GM19239 (cell line): ENCODE results near the gene CDH13.

Experiments
- DNase-seq: peaks from one replicate; pipeline ENCODE4 v3.0.0; 2011; ENCODE audit warnings: low spot score; ENCODE audit not compliant: insufficient read length
- FAIRE-seq: peaks from 2 replicates; lab custom pipeline; 2011; peaks lifted over from hg19 to GRCh38; lab: Jason Lieb, UNC

CDH13 gene

DNA sequence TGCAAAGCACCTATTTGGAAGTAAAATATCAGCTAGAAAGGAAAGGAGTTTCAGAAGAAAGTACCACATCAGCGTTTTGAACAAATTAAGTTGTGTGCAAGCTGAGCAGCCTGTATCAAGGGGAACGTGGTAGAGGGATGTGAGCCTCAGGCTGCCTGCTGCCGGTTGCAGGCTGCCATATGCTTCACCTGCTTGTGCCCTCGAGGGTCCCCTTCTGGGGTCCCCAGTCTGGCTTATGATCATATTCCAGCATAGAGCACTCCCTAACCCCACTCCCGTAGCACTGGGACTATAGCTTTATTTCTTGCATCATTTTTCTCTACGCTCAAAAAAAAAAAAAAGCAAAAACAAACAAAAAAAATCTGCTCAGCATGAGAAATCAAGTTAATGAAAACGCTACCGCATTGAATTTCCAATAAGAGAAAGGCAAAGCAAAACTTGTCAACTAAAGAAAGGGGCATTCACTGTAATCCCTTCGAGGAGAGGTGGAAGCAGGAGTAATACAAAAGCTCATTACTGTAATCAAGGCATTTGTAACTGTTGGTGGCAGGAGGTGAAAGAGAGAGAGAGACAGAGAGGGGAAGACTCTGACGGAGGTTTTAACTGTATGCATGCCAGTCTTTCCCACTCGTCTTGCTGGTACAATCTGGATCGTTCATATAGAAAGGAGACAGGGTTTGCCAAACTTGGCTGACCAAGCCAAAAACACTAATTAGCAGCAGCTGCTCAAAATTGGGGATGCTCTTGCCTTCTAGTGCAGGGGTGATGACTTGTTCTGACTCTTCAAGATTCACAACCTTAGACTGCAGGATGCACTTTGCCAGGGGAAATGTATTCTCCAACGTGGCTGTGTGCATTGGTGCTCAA, 922.8 kb downstream of the CDH13 start:
- DNase-seq: no peak
- FAIRE-seq: no peak

DNA sequence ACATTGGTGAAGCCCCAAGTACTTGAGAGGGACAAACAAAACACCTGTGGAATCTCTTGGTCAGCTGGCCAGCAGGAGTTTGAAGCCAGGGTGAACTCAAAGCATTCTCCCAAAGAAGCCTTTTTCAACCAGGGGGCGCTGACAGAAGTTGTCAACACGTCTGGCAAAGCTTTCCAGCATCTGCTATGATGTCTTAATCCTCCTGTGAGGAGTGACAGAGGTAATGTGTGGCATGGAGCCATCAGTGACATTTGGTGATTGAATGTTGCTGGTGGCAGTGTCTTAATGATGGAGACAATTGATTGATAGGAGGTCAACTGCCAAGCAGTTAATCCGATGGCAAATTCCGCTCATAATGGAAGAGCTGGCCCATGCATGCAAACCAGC, 923.4 kb downstream of the CDH13 start:
- FAIRE-seq (no peak), DNase-seq (no peak)

DNA sequence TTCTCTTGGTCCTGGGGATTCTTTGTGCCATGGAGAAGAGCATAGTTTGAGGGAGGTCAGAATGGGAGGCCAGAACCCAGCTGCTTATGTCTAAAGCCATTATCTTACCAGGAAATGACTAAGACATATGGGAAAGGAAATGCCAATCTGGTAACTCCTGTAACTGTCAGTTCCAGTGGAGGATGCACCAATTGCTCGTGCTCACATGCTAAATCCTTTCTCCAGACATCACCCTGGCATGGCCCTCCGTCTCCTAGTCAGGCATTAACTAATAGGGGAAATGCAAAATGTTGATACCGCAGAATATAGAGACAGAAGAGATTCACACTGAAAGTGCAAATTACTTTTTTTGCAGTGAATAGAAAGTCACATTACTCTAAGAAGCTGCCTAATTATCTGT, 925.5 kb downstream of the CDH13 start:
- FAIRE-seq (no peak), DNase-seq (no peak)

DNA sequence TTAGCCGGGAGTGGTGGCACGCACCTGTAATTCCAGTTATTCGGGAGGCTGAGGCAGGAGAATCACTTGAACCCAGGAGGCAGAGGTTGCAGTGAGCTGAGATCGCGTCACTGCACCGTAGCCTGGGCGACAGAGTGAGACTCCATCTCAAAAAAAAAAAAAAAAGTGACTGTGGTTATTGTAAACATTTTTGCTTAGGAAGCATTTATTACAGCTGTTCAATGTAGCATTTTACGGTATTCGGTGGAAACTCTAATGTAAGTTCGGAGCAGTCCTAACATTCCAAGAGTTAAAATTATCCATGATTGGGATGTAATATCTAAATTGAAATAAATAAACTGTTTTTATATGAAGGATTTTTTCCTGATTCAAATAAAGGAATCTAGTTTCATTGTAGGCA, 926.2 kb downstream of the CDH13 start:
- DNase-seq (no peak), FAIRE-seq (no peak)

DNA sequence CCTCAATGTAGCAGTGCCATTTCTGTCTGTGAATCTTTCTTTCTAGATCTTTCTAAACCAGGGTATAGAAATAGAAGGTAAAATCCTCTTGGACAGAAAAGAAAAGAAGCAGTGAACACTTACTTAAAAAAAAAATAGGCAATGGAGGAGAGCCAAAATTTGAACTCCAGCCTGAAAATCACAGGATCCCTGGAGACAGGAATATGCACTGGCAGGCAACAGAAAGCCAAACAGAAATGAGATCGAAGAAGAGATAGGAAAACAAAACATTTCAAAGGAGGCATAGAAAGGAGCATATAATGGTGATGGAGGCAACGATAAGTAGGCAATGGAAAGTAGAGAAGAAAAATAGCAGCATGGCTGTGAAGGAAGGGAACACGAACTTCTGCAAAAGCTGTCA, 927.3 kb downstream of the CDH13 start:
- no peak for FAIRE-seq
- DNase-seq: no peak

DNA sequence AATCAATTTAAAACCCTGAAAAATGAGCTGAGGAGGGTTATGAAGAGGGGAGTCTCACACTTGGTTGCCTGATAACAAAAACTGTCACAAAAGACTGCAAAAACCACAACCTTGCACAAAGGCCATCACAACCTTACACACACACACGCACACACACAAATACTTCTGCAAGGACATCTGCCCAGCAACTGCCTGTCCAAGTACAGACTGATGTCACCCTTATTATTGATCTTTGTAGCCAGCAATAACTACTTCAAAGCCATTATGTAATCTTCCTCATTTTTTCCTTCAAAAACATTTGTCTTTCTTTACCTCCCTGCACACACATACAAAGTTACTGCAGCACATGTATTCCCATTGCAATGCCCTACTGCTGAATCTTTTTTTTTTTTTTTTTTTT, 927.8 kb downstream of the CDH13 start:
- DNase-seq: no peak
- no peak for FAIRE-seq

DNA sequence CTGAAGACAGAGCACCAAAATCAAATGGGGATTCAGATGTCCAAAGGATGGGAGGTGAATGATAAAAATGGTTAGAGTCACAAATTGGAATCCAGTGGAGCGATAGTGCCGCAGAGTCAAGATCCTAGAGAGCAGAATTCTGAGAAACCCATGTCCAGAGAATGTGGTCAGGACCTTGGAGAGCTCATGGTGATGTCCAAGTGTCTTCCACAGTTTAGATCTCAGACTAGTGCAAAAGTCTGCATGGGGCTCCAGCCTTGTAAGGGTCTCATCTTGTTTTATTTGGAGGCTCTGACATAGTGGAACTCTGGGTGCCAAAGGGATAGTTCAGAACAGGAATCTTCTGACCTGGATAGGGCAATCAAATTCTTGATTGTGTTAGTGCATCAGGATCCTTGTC, 935.1 kb downstream of the CDH13 start:
- DNase-seq: no peak
- no peak for FAIRE-seq

DNA sequence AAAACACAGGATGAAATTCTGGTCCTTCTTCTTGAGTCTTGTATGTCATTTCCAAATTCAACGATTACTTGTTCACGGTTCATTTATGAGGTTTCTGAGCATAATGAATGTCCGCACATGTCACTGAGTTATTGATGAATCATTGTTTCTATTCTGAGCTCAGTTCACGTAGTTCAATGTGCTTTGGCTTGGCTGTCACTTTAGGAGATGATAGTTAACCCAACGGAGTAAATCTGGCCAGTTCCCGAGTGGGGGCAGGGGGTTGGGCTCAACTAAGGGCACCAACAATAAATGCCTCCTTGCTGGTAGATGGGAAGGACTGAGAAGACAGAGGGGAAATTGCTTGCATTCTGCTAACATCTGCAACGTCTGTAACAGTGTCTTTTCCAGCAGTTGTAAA, 941.6 kb downstream of the CDH13 start:
- FAIRE-seq: no peak
- no peak for DNase-seq

DNA sequence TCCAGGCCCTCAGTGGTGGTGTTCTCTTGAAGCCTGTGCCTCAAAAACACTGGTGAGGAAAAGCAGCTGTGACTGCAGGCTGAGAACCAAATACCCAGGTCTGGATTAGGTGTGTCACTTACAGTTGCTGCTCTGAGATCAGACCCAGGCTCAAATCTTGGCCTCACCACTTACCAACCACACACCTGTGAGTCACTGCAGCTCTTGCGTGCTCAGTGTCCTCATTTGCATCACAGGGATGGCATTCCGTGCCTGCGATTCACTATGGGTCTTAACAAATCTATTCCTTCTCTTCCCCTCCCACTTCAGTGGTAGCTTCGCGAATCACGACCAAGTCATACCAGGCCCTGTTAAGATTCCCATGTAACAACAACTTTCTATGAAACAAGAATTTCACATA, 947.6 kb downstream of the CDH13 start:
- DNase-seq (no peak), FAIRE-seq (no peak)

DNA sequence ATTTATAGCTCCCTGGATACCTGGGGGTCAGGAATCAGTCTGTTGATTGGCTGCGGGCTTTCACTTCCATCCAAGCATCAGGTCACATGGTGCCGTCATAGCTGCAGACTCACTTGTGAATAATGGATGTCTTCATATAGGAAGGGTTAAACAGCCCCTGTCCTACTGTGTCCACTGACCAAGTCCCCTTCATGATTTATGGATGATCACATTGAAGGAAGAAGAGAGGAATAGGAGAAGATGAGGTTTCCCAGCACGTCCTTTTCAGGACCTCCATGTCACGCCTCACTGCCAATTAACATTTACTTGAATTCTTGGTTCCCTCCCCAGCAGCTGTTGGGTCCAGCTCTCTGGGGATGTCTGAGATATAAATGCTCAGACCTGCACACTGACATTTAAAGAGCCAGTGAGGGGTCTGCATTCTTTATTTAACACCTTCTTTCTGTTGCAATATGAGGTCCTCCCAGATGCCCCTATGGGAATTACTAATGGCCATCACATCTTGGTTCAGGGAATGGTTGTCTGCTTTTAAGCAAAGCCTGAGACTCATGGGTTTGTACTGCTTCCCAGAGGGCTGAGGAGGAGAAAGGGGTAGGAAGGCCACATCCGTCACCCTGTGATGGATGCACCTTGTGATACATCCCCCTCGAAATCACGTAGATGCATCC, 950.4 kb downstream of the CDH13 start:
- FAIRE-seq: no peak
- no peak for DNase-seq

DNA sequence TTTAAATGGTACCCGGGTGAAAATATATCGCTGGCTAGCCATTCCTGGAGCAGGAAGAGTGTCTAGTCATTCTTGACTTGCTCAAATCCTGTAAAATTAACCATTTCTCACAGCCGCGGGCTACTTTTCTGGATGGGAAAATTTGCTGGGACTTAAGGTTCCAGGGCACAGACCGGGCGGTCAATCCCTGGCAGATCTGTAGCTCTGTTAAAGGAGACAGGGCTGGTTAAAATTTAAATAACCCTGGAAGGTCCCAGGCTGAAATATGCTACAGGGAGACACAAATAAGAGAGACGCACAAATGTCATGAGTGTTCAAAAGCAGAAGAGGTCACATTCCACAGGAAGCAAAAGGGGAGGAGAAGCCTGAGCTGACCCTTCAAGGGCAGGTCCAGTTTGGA, 951.4 kb downstream of the CDH13 start:
- no peak for DNase-seq
- no peak for FAIRE-seq

DNA sequence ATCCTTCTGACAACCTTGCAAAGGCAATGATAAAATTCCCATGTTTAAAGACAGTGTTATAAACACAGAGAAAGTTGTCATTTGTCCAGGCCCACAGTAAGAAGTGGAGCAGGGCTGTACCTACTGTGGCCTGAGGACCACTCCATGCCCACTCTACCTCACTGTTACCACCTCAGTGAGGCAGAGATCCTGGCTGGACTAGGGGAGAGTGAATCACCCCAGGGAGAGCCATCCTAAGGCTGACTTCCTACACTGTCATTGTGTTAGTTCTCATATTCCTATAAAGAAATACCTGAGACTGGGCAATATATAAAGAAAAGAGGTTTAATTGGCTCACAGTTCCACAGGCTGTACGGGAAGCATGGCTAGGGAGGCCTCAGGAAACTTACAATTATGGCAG, 952.3 kb downstream of the CDH13 start:
- FAIRE-seq: no peak

DNA sequence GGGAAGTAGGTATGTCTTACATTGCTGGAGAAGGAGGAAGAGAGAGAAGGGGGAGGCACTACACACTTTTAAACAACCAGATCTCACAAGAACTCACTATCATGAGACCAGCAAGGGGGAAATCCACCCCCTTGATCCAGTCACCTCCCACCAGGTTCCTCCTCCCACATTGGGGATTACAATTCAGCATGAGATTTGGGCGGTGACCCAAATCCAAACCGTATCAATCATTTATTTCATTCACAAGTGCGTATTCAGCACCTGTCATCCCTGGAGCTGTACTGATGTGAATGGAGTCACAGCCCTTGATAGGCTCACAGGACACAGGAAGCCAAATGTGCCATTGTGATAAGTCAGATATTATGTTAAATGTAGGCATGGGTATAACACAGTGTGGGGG, 952.7 kb downstream of the CDH13 start:
- FAIRE-seq: no peak
- no peak for DNase-seq

More for the DNA sequence above, 952.3 kb downstream of the CDH13 start:
- no peak for DNase-seq

DNA sequence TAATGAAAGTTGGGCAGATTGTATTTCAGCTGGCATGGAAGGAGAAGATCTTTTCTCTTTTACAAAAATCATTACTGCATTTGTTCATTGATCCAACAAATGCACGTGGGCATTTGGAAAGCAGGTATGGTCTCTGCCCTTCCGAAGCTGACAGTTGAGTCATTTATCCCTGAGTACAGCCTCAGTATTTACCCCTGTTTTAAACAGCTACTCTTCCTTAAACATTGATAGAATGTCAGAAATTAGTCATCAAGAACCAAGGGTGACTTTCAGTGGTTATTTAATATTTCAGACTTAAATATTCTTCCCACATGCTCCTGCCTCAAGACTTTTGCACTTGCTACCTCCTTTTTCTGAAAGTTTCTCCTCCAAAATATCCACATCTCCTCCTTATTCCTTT, 954.3 kb downstream of the CDH13 start:
- FAIRE-seq (no peak), DNase-seq (peak; percentile 6)

DNA sequence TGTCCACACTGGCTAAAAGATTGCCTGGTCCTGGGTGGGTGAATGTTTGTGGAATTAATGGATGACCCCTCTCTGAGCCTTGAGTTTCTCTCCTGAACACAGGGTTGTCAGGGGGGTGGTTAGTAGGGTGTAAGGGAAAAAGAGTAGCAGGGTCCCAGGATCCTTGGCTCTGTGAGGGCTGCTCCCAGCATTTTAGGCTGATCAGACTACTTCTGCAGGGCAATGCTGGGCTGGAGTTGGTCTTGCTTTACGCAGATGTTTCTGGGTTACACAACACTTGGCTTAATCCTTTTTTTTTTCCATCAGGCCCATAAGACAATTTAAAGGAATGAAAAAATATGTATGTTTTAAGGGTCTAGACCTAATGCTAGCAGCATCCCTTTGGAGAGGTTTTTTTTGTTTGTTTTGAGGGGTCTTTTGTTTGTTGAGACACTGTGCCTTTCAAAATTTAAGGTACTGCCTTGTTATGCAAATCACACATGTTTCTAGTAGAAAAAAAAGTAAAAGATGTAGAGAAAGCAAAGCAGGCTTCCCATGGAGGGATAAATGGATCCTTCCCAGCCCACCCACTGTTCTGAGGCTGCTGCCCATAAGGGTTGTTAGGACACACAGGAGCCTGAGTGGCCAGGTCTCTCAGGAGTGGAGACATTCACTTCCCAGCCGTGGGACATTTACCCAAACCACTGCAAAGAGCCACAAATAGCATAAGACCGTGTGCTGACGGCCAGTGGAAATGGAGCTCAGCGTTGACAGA, 955.4 kb downstream of the CDH13 start:
- no peak for DNase-seq
- no peak for FAIRE-seq

DNA sequence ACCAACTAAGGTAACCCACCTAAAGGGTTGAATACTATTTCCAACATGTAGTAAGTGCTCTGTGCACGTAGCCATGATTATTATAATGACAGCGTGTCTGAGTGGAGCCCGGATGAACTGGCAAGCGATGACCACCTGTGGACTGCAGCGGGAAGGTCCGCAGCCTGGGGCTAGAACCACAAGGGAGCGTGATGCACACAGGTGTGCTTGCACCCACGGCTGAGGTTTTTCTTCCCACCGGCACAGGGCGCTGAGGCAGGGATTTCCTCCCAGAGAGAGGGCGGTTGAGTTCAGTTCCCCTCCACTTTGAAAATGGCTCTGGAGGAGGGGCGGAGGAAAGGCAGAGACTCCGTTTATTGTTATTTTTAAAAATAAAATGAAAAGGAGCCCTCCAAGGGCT, 959.3 kb downstream of the CDH13 start:
- no peak for FAIRE-seq

DNA sequence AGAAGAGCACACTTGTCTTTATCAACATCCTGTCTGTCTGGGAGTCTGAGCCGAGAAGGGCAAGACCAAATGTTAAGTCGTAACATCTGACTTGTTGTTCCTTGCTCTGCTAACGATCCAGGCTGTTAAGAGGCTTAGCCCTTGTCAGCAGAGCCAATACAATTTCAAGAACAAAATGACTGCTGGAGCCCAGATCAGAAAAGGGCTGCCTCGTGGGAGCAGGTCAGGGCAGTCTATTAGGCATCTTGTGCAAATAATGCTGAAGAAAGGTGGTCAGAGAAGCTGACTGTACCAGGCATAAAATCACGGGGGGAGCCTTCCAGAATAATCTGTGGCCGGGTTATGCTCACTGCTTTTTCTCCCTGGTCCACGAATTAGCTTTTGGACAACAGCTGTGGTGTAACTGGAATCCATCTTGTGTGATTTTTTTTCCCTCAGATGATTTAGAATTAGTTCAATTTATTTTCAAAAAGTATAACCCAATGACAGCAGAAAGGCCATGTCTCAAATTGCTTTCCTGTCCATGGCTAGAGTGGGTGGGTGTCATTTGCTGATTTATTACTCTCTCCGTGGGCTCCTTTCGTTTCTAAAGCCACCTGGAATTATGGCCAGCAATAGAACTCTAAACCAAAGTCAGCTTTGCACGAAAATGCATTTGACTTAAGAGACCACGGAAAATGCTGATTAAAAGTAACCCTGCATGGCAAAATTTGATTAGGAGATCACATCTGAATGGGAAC, 959.9 kb downstream of the CDH13 start:
- DNase-seq: no peak
- no peak for FAIRE-seq

More for the DNA sequence above, 959.3 kb downstream of the CDH13 start:
- no peak for DNase-seq

DNA sequence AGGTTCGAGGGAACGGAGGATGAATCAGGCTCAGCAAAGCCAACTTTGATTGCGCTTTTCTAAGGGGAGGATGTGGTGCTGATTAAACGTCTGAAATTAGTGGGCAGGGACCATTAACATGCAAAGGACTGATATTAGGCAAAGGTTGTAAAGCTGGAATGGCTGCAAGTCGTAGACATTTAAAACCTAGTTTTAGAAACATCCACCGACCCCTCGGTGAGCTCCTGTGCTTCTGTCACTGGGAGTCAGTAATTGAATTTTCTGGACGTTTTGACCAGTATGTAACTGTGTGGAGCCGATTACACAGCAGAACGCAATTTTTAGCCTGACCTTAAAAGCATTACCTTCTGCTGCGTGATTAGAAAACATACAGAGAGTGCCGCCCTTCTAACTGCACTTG, 960.4 kb downstream of the CDH13 start:
- no peak for FAIRE-seq
- DNase-seq: no peak

DNA sequence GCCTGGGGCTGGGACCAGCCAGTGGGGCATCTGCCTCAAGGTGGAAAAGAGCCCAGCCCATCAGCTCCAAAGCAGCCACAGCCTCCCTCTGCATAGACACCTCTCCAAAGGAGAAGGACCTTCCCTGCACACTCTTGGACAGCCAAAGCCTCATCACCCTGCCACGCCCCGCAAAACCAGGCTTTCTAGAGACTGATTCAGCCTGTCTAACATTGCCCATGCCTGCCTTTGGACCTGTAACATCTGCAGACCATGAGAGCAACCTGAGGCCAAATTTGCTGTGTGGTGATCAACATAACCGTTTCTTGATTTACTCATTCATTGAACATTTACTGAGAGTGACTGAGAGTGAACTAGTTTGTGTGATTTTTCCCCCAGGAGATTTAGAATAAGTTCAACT, 961.3 kb downstream of the CDH13 start:
- DNase-seq (no peak), FAIRE-seq (no peak)

DNA sequence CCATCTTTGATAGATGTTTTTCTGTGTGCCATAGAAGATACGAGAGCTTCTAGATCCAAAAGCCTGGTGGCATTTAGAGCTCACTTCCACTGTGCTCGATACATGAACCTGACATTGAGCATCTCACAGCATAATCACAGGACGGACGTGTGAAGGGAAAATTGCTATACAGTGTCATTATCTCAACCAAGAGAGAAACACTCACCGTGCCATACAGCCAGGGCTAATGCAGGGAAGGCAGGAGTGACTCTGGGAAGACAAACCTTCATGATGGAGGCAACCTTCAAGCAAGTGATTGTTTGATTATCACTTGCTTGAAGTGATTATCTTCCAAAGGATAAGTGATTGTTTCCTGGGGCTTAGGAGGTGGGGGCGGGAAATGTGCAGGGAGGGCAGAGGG, 962.8 kb downstream of the CDH13 start:
- FAIRE-seq: no peak
- DNase-seq: no peak
